NB4 (cell line): ENCODE results near the gene LMTK2.

ENCODE experiments used
- POLR2A ChIP-seq: IDR thresholded peaks from 2 replicates; pipeline ENCODE4 v1.6.1; 2011; ENCODE audit warnings: mild to moderate bottlenecking; ENCODE audit not compliant: insufficient read length; ENCODE audit errors: extremely low read depth
- TF ChIP-seq, protein P1 (sequence below): IDR thresholded peaks from one replicate; pipeline ENCODE4 v1.5.1; 2012; ENCODE audit warnings: low read depth, low read length

DNA sequence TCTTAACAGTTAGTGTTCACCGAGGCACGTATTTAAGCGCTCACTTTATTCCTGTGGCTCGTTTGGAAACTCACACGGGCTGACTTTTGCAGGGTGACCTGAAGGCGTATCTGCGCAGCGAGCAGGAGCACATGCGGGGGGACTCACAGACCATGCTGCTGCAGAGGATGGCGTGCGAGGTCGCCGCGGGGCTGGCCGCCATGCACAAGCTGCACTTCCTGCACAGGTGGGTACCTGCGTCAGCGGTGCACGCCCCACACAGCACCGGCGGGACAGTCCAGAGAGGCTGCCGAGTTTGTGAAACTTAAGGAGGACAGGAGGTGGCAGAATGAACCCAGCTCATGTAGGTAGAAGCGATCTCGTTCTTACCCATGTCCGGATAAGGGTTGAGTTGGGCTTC is 64.8 kb downstream of the LMTK2 start:
- TF ChIP-seq, protein P1, sequence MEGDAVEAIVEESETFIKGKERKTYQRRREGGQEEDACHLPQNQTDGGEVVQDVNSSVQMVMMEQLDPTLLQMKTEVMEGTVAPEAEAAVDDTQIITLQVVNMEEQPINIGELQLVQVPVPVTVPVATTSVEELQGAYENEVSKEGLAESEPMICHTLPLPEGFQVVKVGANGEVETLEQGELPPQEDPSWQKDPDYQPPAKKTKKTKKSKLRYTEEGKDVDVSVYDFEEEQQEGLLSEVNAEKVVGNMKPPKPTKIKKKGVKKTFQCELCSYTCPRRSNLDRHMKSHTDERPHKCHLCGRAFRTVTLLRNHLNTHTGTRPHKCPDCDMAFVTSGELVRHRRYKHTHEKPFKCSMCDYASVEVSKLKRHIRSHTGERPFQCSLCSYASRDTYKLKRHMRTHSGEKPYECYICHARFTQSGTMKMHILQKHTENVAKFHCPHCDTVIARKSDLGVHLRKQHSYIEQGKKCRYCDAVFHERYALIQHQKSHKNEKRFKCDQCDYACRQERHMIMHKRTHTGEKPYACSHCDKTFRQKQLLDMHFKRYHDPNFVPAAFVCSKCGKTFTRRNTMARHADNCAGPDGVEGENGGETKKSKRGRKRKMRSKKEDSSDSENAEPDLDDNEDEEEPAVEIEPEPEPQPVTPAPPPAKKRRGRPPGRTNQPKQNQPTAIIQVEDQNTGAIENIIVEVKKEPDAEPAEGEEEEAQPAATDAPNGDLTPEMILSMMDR = no peak
- no peak for TF ChIP-seq POLR2A
